Activated CD4-positive, alpha-beta T cell treated with anti-CD3 and anti-CD28 coated beads, Interleukin-2, amount 50 U/mL, for 24 hours (primary cell): ENCODE measurements around the gene ANKS1B.

Source experiments
- DNase-seq, 2 donors: peaks; one replicate each; pipeline ENCODE4 v3.0.0-alpha.2; 2020; ENCODE audit warnings: low read depth in 1 of 2, low spot score in 1 of 2

ANKS1B gene

DNA sequence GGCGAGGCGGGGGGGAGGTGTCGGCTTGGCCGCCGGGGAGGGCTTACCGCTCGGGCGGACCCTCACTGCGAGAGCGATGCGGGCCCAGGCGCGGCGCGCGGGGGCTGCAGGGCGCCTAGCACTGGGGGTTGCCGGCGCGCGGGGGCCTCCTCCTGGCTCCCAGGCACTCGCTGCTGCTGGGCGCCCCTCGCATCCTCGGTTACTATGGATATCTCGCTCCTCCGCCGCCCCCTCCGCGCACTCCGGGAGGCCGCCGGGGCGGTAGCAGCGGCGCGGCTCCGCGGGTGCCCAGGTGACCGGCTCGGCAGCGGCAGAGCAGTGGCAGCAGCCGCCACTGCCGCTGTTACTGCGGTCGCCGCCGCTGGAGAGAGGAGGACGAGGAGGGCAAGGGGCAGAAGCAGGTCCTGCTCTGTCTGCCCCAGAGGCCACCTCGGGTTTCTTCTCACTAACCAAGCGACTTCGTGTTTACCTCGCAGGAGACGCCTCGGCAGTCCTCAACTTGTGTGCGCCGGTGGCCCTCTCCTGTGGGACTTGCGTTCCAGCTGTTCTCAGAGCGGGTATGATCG is 1089.6 kb downstream of the ANKS1B start:
- no peak for DNase-seq

DNA sequence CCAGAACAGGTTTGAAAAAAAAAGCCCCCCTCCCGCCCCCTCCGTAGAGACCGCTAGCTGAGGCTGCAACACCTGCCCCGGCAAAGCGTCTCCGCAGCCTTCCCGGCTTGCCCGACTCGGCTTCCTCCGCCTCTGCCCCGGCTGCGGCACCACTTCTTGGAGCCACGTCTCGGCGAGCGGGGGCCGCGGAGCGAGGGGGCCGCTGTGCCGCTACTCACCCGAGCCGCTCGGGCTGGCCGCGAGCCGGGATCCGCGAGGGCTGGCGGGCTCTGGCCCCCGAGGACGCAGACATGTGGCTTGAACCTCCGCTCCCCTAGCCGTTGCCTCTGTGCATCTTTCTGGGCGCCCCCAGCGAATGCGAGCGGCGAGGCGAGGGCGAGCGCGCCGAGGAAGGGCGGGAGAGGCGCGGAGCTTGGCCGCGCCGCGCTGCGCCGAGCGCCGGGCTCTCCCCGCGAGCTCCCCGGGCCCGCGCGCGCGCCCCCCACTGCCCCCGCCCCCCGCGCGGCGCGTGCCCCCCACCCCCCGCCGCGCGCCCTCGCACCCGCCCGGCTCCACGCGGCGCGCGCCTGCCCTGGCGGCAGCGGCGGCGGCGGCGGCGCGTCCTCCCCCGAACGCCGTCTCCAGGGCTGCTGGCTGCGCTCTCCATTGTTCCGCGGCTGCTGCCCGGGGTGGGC is 1090.2 kb downstream of the ANKS1B start:
- no peak for DNase-seq

DNA sequence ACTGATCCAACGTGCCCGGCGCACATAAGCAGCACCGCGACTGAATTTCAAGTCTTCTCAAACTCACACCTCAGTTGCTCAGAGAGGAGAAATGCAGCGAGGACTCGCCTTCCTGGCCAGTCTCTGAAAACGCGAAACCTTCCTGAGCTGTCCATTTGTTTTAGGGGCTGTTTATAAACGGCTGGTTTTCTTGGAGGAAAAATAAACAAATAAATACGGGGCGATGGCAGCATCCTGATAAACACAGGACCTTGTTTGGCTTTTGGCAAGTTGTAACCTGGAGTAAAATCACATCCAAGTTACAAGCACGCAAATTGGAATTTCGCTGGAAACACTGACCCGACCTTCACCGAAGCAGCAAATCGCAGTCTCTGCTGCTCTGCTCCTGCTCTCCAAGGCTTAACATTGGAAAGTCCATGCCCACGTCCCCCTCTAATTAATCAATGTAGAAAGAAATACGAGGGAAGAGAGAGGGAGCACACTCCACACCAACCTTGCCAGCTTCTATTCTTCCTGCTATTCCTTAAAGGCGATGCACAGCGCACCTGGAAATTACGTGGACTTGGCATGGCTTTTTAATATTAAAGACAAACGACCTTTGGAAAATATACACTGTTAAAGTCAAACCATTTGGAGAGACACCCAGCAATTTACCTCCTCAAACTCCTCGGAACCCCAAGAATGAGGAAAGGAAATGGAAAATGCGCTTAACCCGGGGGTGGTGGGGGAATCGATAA is 1090.9 kb downstream of the ANKS1B start:
- DNase-seq = no peak

DNA sequence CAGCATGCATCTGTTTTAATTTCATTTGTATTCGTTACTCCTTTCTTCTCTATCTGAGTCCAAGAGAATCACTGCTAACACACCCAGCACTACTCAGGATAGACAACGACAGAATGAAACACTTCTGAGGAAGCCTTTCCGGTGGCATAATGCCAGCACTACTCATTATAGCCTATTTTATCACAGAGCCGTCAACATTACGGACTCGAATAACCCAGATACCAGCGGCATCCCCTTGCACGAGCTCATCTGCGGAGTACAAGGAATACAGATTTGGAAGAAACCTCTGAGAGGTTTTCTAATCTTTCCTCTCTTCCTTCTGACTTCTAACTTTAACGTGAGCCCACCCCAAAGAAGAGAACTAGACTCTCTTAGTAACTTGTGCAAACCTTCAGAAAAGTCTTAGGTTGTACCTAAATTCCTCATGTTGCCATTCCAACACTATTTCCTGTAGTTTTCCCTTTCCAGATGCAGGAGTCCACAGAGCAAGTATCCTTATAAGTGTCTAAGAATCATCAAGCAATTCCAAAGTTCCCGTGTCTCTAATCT is 1091.5 kb downstream of the ANKS1B start:
- no peak for DNase-seq

DNA sequence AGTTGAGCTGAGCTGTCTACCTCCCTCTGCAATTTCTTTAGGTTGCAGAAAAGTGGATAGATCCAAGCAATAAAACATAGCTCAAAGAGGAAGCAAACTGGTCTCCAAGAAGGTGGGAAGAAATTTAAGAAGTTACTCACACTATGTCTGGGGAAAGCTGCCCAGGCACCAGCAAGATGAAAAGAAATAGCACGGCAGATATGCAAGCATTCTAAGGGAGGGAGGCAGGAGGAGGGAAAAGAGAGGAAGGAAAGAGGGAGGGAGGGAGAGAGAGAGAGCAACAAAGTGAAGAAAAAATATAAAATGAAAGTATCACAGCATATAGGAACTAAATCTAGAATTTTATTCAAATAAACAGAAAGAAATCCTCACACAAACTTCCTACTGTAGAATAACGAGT is 1099.0 kb downstream of the ANKS1B start:
- no peak for DNase-seq

DNA sequence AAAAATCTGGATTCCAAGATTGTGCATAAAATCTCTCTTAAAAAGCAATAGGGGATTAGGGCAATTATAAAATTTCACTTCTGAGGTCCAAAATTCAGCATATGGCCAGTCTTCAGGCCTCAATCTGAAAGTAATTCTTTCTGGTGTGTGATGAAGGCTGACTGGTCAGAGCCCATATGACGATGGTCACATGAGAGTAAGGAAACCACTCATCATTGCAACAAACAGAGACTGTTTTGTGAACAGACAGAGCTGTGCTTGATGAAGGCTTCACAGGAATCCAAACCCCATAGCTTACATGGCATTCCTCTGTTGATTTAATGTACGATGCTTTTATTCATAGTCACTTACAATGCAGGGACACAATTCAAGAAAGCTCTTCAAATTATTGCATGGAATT is 1101.5 kb downstream of the ANKS1B start:
- no peak for DNase-seq

DNA sequence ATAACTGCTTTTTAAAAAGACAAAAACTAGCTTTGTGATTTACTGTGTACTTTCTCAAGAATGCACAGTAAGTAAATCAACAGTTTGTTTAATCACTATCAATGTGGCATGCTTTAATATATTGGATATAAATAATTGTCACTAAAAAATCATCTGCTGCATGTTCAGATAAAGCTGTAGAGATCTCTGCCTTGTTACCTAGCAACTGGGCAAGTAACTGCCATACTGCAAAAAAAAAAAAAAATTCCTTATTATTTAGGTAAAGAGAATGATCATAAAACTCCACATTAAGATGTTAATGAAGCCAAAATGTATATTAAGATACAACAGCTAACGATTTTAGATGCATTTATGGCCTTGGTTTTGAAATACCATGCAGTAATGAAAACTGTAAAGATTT is 1102.2 kb downstream of the ANKS1B start:
- DNase-seq = no peak

DNA sequence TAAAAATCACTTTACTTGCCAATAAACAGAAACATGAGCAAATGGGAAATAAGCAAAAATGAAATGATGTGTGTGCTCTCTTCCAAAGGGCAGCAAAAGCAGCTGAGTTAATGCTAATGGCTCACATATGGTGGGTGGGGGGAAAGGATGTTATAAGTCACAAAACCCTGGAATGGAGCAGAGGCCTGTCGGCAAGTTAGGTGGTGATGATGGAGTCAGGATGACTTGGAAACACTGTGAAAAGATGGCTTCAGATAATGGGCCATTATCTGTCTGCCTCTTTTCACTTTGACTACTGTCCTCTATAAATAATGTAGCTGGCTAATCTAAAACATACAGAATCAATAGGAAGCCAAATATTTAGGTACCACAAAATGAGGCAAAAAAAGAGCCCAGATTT is 1111.0 kb downstream of the ANKS1B start:
- no peak for DNase-seq

DNA sequence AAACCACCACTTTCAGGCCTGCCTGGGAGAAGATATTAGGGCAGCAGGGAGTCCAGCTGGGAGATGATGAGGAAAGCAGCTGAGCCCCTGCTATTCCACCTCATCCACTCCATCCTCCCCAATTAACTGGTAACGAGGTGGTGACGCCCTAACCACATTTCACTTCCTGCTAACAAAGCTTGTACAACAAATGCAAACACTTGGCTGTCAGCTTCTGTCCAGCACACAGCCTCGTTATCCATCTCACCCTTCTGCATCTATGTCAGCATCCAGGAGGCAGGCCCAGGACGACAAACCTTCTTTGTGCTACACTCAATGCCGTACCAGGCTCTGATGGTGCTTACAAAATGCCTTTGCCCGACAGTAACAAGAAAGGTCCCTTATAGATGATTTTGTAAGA is 1114.2 kb downstream of the ANKS1B start:
- DNase-seq = no peak

DNA sequence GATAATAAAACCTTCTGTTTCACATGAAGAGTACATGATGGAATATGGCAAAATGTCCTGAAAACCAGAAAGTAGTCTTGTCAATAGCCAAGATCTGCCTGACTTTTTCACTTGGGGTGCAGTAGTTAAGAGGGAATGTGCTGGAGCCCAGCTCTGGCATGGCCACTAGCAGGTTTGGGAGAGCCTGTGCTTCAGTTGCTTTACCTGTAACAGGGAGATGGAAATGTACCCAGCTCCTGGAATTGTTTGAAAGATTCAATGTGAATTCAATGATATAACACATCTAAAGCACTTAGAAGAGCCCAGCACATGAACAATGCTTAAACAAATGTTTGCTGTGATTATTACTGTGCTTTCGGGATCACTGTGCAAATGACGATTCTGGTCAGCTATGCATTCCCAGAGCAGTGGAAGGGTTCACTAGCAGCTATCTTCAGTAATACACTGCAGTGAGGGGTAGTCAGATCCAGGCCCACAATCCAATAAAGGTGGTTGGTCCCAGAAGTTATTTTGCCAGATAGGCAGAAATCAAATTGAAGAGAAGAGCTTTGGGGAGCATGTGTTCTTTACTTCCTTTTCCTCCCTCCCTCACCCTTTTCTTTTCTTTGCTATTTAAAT is 1114.7 kb downstream of the ANKS1B start:
- DNase-seq = no peak

DNA sequence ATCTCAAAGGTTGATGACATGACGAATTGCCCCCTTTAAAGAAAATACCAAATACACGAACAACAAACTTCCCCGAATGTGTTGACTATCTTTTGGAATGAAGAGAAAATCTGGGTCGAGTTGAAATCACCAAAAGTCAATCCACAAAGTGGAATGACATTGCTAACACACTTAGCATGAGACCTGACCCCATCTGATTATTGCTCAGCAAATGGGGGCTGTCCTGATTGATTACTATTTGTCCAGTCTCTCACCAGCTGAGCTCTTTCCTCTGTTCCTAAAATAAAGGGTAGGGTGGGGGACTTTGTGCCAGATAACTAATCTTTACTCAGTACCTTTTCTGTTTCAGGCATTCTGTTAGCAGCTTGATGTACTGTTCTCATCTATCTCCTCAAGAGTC is 1116.2 kb downstream of the ANKS1B start:
- no peak for DNase-seq

DNA sequence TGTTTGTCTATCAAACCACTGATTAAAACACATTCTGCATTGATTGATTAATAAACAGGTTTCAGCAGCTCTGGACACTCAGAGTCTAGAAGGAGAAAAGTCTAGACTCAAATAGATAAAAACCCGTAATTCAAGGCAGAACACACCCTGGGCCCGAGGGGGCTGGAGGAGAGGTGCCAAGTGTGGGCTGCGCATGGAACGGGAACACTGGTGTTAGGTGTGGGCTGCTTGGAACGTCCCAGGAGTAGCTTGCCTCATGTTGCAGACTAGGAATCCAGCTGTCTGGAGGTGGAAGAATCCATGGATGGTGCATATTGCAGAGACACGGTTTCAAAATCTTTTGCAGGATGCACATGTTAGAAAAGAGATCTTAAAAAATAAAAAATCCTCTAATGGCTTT is 1116.7 kb downstream of the ANKS1B start:
- no peak for DNase-seq

DNA sequence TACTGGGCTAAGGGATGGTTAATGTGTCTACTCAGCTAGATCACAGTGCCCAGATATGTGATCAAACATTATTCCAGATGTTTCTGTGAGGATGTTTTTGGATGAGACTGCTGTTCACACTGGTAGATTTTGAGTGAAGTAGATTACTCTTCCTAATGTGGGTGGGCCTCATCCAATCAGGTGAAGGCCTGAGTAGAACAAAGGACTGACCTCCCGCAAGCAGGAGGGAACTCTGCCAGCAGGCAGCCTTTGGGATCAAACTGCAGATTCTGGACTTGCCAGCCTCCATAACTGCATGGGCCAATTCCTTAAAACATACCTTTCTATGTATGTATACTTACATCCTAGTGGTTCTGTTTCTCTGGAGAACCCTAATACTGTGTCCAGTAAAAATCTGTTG is 1120.4 kb downstream of the ANKS1B start:
- no peak for DNase-seq

DNA sequence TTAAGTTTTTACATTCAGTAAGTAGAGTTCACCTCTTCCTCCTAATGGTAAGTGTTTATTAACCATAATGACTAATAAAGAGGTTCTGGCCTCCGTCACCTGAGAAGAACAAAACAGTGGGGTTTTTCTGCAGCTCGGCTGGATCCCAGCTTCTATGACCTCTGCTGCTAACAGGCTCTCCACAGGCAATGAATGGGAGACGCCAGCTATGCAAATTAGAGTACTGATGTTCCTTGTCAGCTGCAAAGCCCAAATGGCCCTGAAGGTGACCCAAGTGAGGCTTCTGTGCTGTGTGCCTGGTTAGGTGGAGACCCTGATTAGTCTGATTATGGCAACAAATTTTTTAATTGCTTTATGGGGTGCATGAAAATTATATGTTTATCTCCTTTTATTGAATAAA is 1121.6 kb downstream of the ANKS1B start:
- no peak for DNase-seq

DNA sequence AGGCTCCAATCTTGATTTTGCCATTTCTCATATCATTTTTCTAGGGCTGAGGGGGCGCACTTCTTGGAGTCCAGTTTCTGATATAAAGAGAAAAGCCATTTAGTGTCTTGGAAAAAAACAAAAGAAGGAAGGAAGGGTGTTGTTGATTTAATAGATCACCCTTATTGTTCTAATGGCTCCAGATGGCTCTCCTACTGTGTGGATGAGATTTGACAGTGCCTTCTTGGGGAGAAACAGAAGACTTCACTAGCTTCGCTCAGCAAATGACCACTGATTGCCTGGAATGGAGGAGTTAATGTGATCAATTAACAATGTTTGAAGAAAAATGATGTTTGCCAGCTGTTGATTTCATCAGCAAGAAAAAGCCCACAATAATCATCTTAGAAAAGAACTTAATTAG is 1123.5 kb downstream of the ANKS1B start:
- no peak for DNase-seq

DNA sequence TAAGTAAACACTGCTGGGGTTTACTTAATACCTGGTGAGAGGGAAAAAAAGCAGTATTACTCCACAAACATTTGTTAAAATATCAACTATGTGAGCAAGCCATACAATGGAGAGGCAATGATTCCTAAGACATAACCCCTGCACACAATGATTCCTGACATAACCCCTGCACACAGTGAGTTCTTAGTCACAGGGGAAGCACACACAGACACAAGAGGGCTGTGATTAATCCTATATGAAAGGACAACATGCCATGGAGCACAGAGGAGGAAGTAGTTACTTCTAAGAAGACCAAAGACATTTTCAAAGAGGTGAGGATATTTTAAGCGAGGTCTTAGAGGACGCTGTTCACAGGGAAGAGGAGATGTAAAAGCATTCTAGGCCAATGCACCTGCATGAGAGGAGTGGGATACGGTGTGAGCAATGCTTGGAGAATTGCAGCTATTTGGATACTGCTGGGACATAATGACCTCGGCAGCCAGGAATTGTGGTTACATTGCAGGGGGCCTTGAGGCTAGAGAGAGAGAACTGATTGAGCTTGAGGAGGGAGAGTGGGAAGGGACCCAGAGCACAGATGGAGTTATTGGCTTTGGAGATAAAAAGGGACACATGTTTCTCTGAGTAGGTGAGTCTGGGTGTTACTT is 1127.7 kb downstream of the ANKS1B start:
- DNase-seq = no peak

DNA sequence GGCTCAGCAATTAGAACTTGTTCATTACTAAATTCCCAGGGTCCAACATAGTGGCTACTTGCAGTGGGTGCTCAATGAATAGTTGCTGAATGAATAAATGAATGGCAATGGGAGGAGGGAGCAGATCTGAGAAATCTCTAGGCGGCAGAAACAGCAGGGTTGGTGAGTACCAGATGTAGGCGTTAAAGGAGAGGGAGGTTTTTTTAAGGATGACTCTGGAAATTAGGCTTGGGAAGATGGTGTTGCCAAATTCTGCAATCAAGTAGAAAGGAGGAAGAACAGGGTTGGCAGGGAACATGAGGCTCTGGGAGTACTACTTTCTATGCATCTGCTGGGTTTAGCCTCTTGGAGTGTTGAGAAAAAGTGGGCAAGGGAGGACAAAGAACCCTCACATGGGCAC is 1132.6 kb downstream of the ANKS1B start:
- DNase-seq = no peak

DNA sequence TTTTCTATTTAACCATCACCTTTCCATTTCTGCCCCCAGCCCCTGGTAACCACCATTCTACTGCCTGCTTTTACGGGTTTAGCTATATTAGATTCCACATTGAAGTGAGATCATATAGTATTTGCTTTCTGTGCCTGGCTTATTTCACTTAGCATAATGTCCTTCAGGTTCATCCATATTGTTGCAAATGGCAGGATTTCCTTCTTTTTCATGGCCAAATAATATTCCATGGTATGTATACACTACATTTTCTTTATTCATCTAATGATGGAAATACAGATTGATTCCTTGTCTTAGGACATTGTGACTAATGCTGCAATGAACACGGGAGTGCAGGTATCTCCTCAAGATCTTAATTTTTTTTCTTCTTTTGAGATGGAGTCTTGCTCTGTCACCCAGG is 1137.5 kb downstream of the ANKS1B start:
- DNase-seq = no peak

DNA sequence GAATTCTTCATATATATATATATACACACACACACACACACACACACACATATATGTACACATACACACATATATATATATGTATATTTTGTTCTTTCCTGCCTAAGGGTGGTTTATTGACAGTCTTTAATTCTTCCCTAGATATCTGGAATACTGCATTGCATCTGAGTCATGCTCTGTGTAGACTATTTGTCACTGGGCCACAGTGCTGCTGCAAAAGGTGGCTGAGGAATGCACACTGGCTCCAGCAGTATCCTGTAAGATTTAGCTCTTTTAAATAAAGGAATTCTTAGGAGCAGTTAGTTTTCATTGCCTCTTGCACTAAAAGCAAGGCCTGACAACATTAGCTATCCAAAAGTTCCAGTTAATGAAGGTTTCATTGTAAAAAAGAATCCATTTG is 1138.8 kb downstream of the ANKS1B start:
- DNase-seq = no peak

DNA sequence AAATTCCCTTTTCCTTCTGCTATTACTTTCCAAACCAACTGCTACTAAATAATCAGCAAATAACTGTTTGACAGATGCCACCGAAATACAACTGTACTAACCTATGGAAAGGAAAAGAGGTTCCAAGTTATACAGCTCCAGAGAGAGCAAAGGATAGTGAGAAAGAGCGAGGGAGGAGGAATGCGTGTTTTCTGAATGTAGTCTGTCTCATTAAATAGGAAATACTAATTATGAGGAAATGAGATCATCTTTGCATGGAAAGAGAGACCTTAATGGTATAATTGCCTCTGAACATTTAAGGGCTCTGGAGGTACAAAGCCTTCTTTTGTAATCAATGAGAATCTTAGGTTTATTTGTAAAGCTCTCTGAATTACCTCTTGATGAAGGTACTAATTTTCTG is 1144.4 kb downstream of the ANKS1B start:
- no peak for DNase-seq

DNA sequence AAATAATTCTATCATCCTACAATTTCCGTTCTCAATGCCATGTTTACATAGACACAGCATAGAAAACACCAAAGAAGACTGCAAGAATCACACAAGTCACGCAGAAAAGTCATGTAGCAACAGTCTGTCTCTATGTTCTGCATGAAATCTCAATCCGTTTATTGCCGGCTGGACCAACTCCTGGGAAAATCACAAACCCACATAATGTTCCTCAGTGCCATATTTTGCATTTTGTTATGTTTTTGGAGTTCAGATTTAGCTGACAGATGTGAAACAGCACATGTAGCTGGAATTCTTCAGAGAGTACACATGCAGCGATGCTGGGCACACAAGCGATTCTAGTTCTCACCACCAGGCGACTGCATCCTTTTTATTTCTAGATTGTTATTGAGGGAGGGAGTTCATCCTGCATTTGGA is 1146.5 kb downstream of the ANKS1B start:
- no peak for DNase-seq
